Breast epithelium (tissue), 3 donors: Measurements from ENCODE around the gene CENPT.

Source experiments
- POLR2AphosphoS5 ChIP-seq, 3 donors: sonication (generic); formaldehyde crosslinking; IDR thresholded peaks; one replicate each; pipeline ENCODE4 v1.6.1; 2017; ENCODE audit warnings: antibody characterized with exemption in 3 of 3
- TF ChIP-seq, protein P1 (sequence below), 3 donors: fragments of 450-650 bp; IDR thresholded peaks; one replicate each; pipeline ENCODE4 v1.5.1; 2016 to 2017; ENCODE audit warnings: antibody characterized with exemption in 3 of 3, mild to moderate bottlenecking in 3 of 3, moderate library complexity in 3 of 3

DNA sequence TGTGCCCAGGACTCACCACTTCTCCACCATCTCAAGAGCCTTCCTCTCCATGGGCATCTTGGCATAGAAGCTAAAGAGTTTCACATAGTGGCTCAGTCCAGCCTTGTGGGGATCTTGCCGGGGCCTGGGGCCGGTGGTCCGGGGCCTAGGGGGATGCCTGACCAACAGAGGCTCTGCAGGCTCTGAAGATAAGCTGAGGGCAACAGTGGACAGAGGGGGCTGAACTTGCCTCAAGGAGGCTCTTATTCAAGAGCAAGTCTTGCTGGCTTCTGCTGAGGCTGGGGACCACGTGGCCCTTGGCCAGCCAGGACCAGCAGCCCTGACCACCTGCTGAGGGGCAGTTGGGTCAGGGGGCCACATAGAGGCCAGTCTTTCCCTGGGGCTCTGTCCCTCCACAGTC, 18.8 kb downstream of the CENPT start:
- TF ChIP-seq, protein P1, sequence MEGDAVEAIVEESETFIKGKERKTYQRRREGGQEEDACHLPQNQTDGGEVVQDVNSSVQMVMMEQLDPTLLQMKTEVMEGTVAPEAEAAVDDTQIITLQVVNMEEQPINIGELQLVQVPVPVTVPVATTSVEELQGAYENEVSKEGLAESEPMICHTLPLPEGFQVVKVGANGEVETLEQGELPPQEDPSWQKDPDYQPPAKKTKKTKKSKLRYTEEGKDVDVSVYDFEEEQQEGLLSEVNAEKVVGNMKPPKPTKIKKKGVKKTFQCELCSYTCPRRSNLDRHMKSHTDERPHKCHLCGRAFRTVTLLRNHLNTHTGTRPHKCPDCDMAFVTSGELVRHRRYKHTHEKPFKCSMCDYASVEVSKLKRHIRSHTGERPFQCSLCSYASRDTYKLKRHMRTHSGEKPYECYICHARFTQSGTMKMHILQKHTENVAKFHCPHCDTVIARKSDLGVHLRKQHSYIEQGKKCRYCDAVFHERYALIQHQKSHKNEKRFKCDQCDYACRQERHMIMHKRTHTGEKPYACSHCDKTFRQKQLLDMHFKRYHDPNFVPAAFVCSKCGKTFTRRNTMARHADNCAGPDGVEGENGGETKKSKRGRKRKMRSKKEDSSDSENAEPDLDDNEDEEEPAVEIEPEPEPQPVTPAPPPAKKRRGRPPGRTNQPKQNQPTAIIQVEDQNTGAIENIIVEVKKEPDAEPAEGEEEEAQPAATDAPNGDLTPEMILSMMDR (IDR thresholded peaks at IDR 0.05) = no peak
- no peak for TF ChIP-seq POLR2AphosphoS5 (IDR thresholded peaks at IDR 0.05)
